Middle frontal gyrus (tissue), 1 donor: ENCODE results near the gene ITLN2.
"Not testable (repeated sequence)": the region's sequence is repeated elsewhere in the genome, so short reads cannot be mapped to it uniquely, and the experiment has no call there.

Experiments used
- DNase-seq: peaks from one replicate; pipeline ENCODE4 v3.0.0-alpha.2; 2015; ENCODE audit warnings: low spot score; ENCODE audit errors: extremely low spot score

The ITLN2 gene

GRCh38 chr1:160907976-160908375 is 46.6 kb downstream of the ITLN2 start:
- DNase-seq, result no peak

DNA sequence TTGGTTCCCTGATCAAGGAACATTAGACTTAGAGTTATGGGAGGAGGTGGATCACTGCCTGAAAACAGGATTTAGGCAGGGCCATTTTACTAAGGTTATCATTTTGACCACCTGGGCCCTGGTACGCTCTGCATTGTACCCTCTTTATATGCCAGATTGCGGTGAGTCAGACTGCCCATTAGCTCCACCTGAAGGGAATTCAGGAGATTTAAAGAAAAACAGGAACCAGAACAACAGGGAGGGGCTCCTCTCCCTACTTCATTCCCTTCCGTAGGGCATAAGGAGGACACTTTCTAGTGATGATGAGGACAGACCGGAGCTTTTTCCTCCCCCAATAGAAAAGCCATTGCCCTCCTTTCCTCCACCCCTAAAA is 49.0 kb downstream of the ITLN2 start:
- DNase-seq, result no peak

GRCh38 chr1:160904783-160905616 is 49.6 kb downstream of the ITLN2 start:
- no peak for DNase-seq

GRCh38 chr1:160902251-160902650 is 52.4 kb downstream of the ITLN2 start:
- not testable (repeated sequence) for DNase-seq

- no peak for DNase-seq
Measured at GRCh38 chr1:160901768-160902167, 52.8 kb downstream of the ITLN2 start.

DNA sequence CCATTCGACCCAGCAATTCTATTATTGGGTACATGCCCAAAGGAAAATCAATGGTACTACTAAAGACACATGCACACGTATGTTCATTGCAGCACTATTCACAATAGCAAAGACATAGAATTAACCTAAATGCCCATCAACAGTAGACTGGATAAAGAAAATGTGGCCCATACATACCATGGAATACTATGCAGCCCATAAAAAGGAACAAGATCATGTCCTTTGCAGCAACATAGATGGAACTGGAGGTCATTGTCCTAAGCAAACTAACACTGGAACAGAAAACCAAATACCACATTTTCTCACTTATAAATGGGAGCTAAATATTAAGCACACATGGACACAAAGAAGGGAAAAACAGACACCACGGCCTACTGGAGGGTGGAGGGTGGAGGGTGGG is 53.9 kb downstream of the ITLN2 start:
- not testable (repeated sequence) for DNase-seq
